AG20443 (cell line): ENCODE results near the gene SPRED3.
"Not testable (repeated sequence)": the region's sequence is repeated elsewhere in the genome, so short reads cannot be mapped to it uniquely, and the experiment has no call there.

Experiments
- DNase-seq: peaks from one replicate; pipeline ENCODE4 v3.0.0; 2012; ENCODE audit warnings: low spot score, mixed read lengths

The SPRED3 gene

DNA sequence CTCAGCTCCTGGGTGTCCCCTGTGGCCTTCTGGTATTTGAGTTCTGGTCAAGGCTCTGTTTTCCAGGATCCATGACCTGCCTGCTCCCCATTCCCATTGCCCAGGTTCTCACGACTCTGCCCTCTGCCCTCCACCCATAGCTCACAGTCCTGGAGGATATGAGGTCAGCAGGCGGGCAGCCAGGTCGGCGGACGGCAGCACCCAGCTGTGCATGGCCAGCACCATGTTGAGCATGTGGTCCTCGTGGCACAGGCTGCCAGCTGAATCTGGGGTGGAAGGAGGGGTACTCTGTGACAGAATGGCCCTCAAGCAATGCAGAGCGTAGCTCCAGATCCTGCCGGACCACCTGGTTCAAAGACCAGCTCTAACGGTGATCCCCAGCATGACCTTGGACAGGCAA lies 32.4 kb downstream of the SPRED3 start:
- DNase-seq = no peak

DNA sequence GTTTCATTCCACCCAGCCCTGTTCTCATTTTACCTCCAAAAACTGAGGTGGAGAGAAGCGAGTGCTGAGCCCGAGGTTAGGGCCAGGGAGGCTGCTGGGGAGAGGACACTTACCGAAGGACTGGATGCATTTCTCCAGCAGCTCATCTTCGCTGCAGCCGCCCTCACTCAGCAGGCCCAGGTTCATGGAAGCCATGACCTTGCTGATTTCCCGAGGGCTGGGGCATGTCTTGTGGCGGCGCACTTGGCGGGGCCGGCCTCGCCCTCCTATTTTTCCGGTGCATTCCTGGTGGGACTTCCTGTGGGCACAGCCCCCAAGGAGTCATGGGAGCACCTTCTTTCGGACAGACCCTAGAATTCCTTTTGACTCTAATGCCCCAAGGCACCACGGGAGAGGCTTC lies 33.4 kb downstream of the SPRED3 start:
- DNase-seq = no peak

DNA sequence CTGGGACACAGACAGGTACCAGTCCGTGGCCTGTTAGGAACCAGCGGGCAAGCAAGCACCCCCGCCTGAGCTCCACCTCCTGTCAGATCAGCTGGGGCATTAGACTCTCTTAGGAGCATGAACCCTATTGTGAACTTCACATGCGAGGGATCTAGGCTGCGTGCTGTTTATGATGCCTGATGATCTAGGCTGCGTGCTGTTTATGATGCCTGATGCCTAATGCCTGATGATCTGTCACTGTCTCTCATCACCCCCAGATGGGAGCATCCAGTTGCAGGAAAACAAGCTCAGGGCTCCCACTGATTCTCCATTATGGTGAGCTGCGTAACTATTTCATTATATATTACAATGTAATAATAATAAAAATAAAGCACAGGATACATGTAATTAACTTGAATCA lies 33.9 kb downstream of the SPRED3 start:
- no peak for DNase-seq

DNA sequence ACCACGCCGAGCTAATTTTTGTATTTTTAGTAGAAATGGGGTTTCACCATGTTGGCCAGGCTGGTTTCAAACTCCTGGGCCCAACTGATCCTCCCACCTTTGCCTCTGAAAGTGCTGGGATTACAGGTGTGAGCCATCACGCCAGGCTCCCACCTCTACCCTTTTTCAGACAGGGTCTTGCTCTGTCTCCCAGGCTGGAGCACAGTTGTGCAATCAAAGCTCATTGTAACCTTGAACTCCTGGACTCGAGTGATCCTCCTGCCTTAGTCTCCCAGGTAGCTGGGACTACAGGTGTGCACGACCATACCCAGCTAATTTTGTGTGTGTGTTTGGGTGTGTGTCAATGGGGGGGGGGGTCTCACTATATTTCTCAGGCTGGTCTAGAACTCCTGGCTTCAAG lies 35.8 kb downstream of the SPRED3 start:
- DNase-seq = no peak

DNA sequence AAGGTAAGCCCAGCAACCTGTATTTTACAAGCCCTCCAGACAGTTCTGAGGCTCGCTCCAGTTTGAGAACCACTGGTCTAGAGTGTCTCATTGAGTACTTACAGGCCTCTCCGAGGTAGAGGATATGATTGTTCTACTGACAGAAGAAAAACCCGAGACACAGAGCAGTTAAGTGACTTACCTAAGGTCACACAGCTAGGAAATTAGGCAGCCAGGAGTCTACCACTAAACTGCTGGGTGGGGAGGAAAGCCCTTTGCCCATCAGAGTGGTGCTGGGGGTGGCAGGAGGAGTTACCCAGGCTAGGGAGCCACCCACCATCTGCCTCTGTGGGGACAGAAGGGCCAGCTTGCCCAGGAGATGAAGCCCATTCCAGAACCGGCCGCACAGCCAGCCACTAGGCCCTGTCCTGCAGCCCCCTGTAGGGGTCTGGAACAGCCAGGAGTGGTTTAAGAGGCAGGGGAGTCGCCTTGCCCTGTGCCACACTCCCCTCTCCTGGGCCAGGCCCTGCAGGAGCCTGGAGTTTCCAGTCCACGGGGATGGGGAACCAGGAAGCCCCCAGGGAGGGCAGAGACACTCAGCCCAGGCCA lies 36.8 kb downstream of the SPRED3 start:
- DNase-seq = no peak

DNA sequence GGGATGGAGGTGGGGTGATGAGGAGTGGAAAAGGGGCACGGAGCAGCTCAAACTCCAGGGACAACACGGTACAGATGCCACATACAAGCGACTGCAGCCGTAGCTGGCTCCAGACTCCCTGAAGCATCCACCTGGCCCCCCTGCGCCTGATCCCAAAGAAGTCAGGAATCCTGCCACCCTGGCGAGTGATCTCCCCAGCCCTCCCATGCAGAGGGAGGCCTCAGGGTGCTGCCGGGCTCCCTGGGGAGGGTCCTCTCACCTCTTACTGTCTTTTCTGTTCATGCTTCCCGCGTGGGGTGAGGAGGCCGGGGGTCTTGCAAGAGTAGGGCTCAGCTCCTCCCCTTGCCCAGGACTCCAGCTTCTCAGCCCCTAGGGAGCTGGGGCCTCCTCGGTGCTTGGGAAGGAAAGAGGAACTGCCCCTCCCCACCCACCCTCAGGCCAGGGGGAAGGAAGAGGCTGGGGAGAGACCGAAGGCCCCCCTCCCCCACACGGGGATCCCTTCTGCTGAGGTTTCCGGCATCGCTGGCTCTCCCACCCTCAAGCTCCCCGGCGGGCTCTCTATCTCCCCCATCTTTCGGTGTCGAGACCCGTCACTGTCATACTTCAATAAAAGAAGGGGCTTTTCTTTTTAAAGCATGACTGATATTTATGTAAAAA lies 37.4 kb downstream of the SPRED3 start, which contains the start of gene RASGRP4:
TSS of gene RASGRP4 (minus strand) at position 410 of the 657 bp plus-strand sequence. CDS start at position 282, 128 bp downstream.
- DNase-seq = no peak

DNA sequence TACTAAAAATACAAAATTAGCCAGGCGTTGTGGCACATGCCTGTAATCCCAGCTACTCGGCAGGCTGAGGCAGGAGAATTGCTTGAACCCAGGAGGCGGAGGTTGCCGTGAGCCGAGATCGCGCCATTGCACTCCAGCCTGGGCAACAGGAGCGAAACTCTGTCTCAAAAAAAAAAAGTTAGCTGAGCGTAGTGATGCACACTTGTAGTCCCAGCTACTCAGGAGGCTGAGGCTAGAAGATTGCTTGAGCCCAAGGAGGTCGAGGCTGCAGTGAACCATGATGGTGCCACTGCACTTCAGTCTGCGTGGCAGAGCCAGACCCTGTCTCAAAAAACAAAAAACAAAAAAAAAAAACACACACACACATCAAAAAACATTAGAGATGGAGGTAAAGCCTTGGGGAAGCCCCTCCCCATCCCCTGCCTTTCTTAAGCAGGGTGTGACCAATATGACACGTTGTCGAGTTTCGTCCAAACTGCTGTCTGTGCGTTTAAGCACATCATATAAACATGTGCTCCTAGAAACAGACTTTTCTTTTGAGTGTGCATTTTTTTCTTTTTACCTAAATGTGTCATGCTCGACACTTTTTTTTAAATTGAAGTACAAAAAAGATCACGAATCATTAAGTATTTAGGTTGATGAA lies 38.7 kb downstream of the SPRED3 start:
- not testable (repeated sequence) for DNase-seq

DNA sequence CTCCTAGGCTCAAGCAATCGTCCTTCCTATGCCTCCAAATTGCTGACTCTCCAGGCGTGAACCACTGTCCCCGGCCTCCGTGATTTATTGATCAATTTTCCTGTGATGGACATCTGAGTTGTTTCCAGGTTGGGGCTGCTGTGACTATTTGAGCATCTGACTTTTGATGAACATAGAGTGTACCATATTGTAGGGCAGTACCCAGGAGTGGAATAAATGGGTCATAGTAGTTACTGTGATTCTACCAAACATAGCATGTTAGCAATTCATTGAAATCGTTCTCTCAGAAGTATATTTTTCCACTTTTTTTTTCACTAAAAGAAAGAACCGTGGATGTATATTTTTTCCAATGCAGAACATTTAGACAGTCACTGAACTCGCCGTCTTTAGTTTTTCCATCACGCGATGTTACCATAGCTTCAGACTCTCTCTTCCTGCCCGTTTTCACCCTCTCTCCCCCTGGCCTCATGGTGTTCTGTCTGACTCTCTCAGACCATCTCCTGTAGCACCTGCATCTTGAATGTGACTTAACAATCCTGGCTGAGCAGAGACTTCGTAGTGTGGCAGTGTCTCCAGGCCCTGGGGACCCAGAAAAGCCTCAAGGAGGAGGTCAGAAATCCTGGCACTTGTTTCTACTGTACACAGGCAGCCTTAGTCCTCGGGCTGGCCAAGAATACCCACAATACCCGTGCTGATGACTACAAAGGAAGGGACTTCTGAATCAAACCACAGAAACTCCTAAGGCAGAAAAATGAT lies 40.7 kb downstream of the SPRED3 start:
- DNase-seq = no peak

DNA sequence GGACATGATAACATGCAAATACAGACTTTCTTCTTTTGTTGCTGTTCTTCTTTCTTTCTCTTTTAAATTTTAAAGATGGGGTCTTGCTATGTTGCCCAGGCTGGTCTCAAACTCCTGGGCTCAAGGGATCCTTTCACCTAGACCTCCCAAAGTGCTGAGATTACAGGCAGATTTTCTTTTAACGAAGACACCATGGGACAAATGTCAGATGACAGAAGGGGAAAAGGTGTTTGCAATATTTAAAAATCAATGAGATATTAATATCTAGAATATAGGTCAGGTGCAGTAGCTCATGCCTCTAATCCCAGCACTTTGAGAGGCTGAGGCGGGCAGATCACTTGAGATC lies 41.3 kb downstream of the SPRED3 start:
- DNase-seq = no peak

DNA sequence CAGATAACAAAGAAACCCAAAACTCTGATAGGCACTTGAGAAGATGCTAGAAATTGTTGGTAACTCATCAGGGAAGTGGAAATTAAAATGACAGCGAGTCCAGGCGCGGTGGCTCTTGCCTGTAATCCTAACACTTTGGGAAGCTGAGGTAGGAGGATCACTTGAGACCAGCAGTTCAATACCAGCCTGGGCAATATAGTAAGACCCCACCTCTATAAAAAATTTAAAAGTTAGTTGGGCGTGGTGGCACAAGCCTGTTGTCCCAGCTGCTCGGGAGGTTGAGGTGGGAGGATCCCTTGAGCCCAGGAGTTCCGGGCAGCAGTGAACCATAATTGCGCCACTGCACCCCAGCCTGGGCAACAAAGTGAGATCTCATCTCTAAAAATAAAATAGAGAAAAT lies 42.4 kb downstream of the SPRED3 start:
- DNase-seq = no peak

DNA sequence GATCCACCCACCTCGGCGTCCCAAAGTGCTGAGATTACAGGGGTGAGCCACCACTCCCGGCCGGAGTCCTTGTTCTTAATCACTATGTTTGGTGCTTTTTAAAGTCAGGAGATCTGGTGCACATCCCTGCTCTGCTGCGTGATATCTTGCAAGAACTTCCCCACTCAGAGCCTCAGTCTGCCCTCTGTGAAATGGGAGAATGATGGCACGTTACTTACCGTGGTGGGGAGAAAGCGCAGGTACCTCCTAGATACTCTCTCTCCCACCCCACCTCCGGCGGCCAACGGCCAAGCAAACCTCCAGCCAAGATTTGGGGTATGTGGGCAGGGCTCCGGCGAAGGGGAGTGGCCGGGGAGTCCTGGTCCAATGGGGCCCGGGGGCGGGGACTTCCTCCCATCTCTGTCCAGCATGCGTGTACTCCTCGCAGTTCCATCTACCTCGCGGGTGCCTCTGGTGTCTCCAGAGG lies 44.8 kb downstream of the SPRED3 start, which contains the start of gene RYR1:
TSS of gene RYR1 (plus strand) at position 424 of the 466 bp plus-strand sequence. CDS start 139 bp downstream, outside the sequence.
- DNase-seq = peak; percentile 83

DNA sequence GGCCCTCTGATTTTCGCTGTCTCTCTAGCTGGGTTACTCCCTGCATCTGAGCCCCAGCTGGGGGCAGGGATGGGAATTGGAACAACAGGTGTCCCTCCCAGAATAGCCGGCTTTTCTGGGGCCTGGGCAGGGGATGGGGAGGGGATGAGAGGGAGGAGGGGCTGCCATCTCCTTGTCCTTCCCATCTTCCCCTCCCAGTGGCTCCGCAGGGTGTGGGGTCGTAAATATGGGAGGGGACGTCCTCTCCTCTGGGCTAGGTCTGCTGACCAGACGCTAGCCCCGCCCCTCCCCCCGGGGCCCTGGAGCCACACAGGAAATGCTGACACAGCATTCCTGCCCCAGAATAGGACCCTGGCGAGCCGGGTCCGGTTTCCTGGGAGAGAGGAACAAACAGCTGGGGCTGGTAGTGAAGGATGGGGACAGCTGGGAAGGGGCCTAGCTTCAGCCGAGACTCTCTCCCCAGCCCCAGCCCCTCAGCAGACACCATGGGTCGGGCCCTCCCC lies 46.1 kb downstream of the SPRED3 start:
- DNase-seq = no peak

DNA sequence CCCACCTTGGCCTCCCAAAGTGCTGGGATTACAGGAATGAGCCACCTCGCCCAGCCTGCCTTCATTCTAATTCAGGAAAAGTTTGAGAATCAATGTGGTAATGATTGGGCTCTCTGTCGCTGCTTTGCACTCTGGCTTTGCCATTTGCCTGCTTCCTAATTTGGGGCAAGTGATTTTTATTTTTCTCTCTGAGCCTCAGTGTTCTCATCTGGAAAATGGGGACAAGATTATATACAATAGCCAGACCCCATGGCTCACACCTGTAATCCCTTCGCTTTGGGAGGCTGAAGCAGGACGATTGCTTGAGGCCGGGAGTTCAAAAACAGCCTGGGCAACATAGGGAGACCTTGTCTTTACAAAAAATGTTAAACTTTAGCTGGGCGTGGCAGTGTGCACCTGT lies 48.8 kb downstream of the SPRED3 start:
- no peak for DNase-seq

DNA sequence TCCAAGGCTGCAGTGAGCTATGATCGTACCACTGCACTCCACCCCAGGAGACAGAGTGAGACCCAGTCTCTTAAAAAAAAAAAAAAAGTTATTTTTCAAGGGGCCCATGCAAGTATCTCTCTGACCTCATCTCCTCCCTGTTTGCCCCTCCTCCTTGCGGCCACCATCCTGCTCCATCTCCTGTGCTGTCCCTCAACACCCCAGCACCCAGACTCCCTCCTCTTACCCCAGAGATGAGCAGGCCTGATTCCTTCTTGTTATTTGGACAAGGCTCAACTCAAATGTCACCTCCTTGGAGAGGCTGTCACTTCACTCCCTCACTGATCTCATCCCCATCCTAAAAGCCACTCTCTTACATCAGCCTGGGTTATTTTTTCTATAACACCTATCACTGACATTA lies 49.4 kb downstream of the SPRED3 start:
- no peak for DNase-seq

DNA sequence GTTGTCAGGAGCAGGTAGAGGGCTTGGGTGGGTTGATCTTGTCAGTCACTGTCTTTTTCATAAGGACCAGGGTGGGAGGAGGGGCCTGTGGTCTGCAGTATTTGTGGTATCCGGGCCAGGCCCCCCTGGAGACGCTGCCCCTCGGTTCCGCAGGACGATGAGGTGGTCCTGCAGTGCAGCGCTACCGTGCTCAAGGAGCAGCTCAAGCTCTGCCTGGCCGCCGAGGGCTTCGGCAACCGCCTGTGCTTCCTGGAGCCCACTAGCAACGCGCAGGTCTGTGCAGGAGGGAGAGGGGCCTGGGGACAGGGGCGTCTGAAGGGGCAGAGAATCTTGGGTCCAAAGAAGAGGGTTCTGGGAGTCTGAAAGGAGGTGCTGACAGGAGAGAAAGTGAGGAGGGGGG lies 52.1 kb downstream of the SPRED3 start:
- no peak for DNase-seq

DNA sequence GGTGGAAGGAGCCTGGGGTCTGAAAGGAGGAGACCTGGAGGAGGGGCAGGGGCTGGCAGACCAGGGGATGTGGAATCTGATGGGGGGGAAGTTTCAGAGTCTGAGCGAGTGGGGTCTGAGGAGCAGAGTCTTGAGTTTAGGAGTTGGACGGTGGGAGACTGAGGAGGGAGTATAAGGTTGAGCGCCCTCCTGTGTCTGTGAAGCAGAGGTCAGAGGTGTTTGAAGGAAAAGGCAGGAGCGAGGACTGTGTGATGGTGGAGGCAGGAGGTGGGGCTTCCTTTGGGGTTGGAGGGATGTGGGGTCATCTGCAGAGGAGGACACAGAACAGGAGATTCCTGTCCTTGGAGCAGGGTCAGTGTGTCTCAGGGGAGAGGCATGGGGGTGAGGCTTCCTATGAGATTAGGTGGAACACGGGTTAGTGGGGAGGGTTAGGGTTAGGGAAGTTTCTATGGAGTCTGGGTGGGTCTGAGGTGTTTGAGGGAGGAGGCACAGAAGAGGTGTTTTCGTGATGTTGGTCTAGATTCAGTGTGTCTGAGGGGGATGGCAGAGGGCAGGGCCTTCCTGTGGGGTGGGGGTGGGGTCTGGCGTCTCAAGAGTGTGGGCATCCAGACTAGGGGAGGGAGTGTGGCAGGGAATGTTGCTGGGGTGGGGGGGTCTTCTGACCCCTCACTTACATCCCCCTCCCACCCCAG lies 53.3 kb downstream of the SPRED3 start:
- DNase-seq = no peak

DNA sequence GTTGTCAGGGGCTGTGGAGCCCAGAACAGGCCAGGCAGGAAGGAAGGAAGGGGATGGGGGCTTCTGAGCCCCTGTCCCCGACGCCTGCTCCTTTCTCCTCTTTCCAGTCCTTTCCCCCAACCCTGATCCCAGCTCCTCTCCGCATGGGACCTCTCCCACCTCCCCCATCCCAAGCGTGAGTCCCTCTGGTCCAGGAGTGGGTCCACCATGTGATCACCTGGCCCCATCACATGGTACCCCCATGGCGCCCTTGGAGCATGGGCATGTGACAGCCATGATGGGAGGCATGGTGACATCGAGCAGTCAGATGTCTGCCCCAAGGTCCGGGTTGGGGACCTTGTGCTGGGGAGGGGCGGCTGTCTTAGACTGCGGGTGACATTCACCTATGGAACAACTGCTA lies 54.2 kb downstream of the SPRED3 start:
- no peak for DNase-seq

DNA sequence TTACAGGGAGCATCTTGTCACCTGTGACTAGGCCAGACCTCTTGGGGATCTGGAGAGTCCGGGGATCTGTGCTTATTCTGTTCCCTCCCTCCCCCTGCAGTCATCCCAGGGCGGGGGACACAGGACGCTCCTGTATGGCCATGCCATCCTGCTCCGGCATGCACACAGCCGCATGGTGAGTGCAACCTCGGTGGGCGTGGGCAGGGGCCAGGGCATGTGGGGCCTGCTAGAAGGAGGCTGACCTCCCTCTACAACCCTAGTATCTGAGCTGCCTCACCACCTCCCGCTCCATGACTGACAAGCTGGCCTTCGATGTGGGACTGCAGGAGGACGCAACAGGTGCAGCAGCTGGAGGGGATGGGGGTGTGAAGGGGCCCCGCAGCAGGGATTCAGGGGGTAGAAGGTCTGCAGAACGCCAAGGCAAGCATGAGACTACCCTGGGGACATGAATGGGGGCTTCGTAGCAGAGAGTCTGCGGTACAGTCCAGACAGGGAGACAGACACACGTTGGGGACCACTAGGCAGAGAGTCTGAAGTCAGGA lies 55.0 kb downstream of the SPRED3 start:
- DNase-seq = no peak

DNA sequence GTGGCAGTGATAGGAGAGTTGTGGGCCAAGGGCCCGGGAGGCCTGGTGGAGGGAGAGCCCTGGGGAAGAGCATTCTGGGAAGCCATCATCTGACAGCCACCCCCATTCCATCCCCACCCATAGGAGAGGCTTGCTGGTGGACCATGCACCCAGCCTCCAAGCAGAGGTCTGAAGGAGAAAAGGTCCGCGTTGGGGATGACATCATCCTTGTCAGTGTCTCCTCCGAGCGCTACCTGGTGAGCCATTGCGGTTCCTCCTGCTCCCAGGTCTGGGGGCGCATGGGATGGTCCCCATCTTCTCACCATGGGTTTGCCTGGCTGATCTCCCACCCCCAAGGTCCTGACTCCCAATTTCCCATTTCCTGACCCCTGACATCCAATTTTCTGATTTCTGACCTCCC lies 55.5 kb downstream of the SPRED3 start:
- DNase-seq = no peak

DNA sequence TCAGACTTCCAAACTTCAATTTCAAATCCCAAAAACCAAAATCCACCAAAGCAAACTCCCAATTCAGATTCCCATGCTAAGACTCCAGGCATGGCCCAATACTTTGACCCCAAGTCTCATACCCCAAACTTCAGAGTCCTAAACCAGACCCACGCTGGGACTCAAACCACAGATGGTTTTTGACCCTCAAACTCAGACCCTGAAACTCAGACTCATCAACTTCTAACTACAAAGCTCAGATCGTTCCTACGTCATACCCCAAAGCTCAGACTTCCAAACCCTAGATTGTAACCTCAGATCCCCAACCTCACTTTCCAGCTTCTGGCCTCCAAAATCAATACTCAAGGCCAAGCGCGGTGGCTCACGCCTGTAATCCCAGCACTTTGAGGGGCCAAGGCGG lies 56.9 kb downstream of the SPRED3 start:
- no peak for DNase-seq

DNA sequence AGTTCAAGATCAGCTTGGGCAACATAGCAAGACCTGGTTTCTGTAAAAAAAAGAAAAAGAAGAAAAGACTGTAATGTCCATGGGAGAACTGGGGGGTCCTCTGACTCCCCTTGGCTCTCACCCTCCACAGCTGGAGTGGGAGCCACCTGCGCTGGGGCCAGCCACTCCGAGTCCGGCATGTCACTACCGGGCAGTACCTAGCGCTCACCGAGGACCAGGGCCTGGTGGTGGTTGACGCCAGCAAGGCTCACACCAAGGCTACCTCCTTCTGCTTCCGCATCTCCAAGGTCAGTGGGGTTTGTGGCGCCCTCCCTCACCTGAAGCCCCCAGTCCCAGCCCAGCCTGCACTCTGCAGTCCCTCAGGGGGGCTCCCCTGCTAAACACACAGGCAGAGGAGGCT lies 59.7 kb downstream of the SPRED3 start:
- DNase-seq = no peak
